ENCODE results near the gene ZDHHC14.
"Not testable (repeated sequence)": the region's sequence is repeated elsewhere in the genome, so short reads cannot be mapped to it uniquely, and the experiment has no call there.

Gene ZDHHC14

GRCh38 chr6:157710604-157711003, 329.6 kb downstream of the ZDHHC14 start:
- no peak for DNase-seq (ENCODE audit: low read depth in 1 of 2, low spot score in 1 of 2)

GRCh38 chr6:157711060-157711459, 330.1 kb downstream of the ZDHHC14 start:
- no peak for DNase-seq (ENCODE audit: low read depth in 1 of 2, low spot score in 1 of 2)

- no peak for DNase-seq (ENCODE audit: low read depth in 1 of 2, low spot score in 1 of 2)
These were observed 331.8 kb downstream of the ZDHHC14 start for GRCh38 chr6:157712585-157713295.

- no peak for DNase-seq (ENCODE audit: low read depth in 1 of 2, low spot score in 1 of 2)
These were observed 332.6 kb downstream of the ZDHHC14 start for GRCh38 chr6:157713451-157714152.

- no peak for DNase-seq (ENCODE audit: low read depth in 1 of 2, low spot score in 1 of 2)
These were observed 333.1 kb downstream of the ZDHHC14 start for GRCh38 chr6:157714153-157714490.

GRCh38 chr6:157715728-157716164, 334.8 kb downstream of the ZDHHC14 start:
- no peak for DNase-seq (ENCODE audit: low read depth in 1 of 2, low spot score in 1 of 2)

- no peak for DNase-seq (ENCODE audit: low read depth in 1 of 2, low spot score in 1 of 2)
These were observed 335.4 kb downstream of the ZDHHC14 start for GRCh38 chr6:157716251-157716995.

- DNase-seq (ENCODE audit: low read depth in 1 of 2, low spot score in 1 of 2): no peak
These were observed 336.4 kb downstream of the ZDHHC14 start for GRCh38 chr6:157717340-157717748.

GRCh38 chr6:157718503-157719187, 337.7 kb downstream of the ZDHHC14 start:
- DNase-seq (ENCODE audit: low read depth in 1 of 2, low spot score in 1 of 2): no peak

- DNase-seq (ENCODE audit: low read depth in 1 of 2, low spot score in 1 of 2): not testable (repeated sequence)
These were observed 340.0 kb downstream of the ZDHHC14 start for GRCh38 chr6:157720964-157721363.

- no peak for DNase-seq (ENCODE audit: low read depth in 1 of 2, low spot score in 1 of 2)
These were observed 340.4 kb downstream of the ZDHHC14 start for GRCh38 chr6:157721426-157721825.

GRCh38 chr6:157721830-157722229, 340.8 kb downstream of the ZDHHC14 start:
- no peak for DNase-seq (ENCODE audit: low read depth in 1 of 2, low spot score in 1 of 2)

- DNase-seq (ENCODE audit: low read depth in 1 of 2, low spot score in 1 of 2): no peak
These were observed 342.4 kb downstream of the ZDHHC14 start for GRCh38 chr6:157723376-157723775.

- DNase-seq (ENCODE audit: low read depth in 1 of 2, low spot score in 1 of 2): no peak
These were observed 343.3 kb downstream of the ZDHHC14 start for GRCh38 chr6:157724138-157724820.

GRCh38 chr6:157724960-157725741, 344.2 kb downstream of the ZDHHC14 start:
- no peak for DNase-seq (ENCODE audit: low read depth in 1 of 2, low spot score in 1 of 2)

- DNase-seq (ENCODE audit: low read depth in 1 of 2, low spot score in 1 of 2): no peak
These were observed 344.8 kb downstream of the ZDHHC14 start for GRCh38 chr6:157725836-157726235.

GRCh38 chr6:157726892-157727628, 346.1 kb downstream of the ZDHHC14 start:
- DNase-seq (ENCODE audit: low read depth in 1 of 2, low spot score in 1 of 2): no peak
